ENCODE data around the gene TOM1. TPM values are rescaled to one million over a fixed set of nuclear protein-coding genes. Genes with fewer than 3 reads are reported as not detected.
A peak's percentile ranks its signal among the peaks of the same experiment; 100 is the strongest.
"Not testable (repeated sequence)": the region's sequence is repeated elsewhere in the genome, so short reads cannot be mapped to it uniquely, and the experiment has no call there.

The TOM1 gene

GRCh38 chr22:35396622-35397021, 96.9 kb downstream of the TOM1 start:
- peak overlapping the region; percentile 65 for H3K27ac ChIP-seq (replicated peaks)
- TF ChIP-seq SPI1 (IDR thresholded peaks at IDR 0.05; ENCODE audit: borderline replicate concordance, low read depth) = peak; percentile 34; the same call in 1 of the 2 replicates
- DNase-seq (ENCODE audit: low read depth in 1 of 2, low spot score in 1 of 2) = peak in 1 of 2 experiments; percentile 56
- H3K27me3 ChIP-seq (ENCODE audit: insufficient read depth, poor library complexity, severe bottlenecking); H3K4me3 ChIP-seq (replicated peaks; ENCODE audit: insufficient read depth, low read length): not testable (repeated sequence)

GRCh38 chr22:35397095-35397904, 97.6 kb downstream of the TOM1 start:
- Histone ChIP-seq H3K4me3 (replicated peaks; ENCODE audit: insufficient read depth, low read length) (no peak overlapping the region), H3K27ac (replicated peaks) (peak overlapping the region; percentile 65), H3K27me3 (ENCODE audit: insufficient read depth, poor library complexity, severe bottlenecking) (no peaks in the 10 kb centered on the region)
- no peak for TF ChIP-seq POLR2AphosphoS5 (IDR thresholded peaks at IDR 0.05; ENCODE audit: low read depth)
- TF ChIP-seq, protein P1, sequence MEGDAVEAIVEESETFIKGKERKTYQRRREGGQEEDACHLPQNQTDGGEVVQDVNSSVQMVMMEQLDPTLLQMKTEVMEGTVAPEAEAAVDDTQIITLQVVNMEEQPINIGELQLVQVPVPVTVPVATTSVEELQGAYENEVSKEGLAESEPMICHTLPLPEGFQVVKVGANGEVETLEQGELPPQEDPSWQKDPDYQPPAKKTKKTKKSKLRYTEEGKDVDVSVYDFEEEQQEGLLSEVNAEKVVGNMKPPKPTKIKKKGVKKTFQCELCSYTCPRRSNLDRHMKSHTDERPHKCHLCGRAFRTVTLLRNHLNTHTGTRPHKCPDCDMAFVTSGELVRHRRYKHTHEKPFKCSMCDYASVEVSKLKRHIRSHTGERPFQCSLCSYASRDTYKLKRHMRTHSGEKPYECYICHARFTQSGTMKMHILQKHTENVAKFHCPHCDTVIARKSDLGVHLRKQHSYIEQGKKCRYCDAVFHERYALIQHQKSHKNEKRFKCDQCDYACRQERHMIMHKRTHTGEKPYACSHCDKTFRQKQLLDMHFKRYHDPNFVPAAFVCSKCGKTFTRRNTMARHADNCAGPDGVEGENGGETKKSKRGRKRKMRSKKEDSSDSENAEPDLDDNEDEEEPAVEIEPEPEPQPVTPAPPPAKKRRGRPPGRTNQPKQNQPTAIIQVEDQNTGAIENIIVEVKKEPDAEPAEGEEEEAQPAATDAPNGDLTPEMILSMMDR (IDR thresholded peaks at IDR 0.05; ENCODE audit: insufficient read depth, low read length) = no peak
- no peak for TF ChIP-seq GABPA (IDR thresholded peaks at IDR 0.05; ENCODE audit: low read depth)
- TF ChIP-seq SPI1 (IDR thresholded peaks at IDR 0.05; ENCODE audit: borderline replicate concordance, low read depth) = no peak
- TF ChIP-seq, protein P2, sequence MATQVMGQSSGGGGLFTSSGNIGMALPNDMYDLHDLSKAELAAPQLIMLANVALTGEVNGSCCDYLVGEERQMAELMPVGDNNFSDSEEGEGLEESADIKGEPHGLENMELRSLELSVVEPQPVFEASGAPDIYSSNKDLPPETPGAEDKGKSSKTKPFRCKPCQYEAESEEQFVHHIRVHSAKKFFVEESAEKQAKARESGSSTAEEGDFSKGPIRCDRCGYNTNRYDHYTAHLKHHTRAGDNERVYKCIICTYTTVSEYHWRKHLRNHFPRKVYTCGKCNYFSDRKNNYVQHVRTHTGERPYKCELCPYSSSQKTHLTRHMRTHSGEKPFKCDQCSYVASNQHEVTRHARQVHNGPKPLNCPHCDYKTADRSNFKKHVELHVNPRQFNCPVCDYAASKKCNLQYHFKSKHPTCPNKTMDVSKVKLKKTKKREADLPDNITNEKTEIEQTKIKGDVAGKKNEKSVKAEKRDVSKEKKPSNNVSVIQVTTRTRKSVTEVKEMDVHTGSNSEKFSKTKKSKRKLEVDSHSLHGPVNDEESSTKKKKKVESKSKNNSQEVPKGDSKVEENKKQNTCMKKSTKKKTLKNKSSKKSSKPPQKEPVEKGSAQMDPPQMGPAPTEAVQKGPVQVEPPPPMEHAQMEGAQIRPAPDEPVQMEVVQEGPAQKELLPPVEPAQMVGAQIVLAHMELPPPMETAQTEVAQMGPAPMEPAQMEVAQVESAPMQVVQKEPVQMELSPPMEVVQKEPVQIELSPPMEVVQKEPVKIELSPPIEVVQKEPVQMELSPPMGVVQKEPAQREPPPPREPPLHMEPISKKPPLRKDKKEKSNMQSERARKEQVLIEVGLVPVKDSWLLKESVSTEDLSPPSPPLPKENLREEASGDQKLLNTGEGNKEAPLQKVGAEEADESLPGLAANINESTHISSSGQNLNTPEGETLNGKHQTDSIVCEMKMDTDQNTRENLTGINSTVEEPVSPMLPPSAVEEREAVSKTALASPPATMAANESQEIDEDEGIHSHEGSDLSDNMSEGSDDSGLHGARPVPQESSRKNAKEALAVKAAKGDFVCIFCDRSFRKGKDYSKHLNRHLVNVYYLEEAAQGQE (IDR thresholded peaks at IDR 0.05; ENCODE audit: insufficient replicate concordance, low read depth) = no peak
- DNase-seq (ENCODE audit: low read depth in 1 of 2, low spot score in 1 of 2) = no peak

Small RNA genes lying within 50 kb of the gene (microRNA-seq; reads per million reads assigned to microRNA genes)
- gene MIR3909 (24.1 reads per million, percentile 49 among the genes with 10 or more reads in this experiment), gene MIR6069 (not detected)
